HepG2 (cell line): ENCODE data around the gene SEPTIN11.

Experiments used
- HES4 ChIP-seq: sonication (generic); formaldehyde crosslinking; IDR thresholded peaks from 2 replicates; pipeline ENCODE4 v1.9.0; 2021; ENCODE audit warnings: mild to moderate bottlenecking, missing genetic modification reagents, borderline replicate concordance
- KDM5A ChIP-seq: fragments of 200-600 bp; sonication (generic); IDR thresholded peaks from 2 replicates; pipeline ENCODE4 v1.7.0; 2018; ENCODE audit warnings: antibody characterized with exemption, mild to moderate bottlenecking, low read length, borderline replicate concordance
- NBN ChIP-seq: fragments of 450-650 bp; conservative IDR thresholded peaks from 2 replicates; pipeline ENCODE4 v1.6.1; 2017
- PRPF4 ChIP-seq: fragments of 200-400 bp; formaldehyde crosslinking; IDR thresholded peaks from 2 replicates; pipeline ENCODE4 v1.6.1; 2016; ENCODE audit warnings: low read length, low read depth; ENCODE audit not compliant: poor library complexity, severe bottlenecking
- SMAD3 ChIP-seq: sonication (generic); formaldehyde crosslinking; IDR thresholded peaks from 2 replicates; pipeline ENCODE4 v1.4.0; 2020; ENCODE audit warnings: missing genetic modification reagents
- SUZ12 ChIP-seq: fragments of 150-350 bp; IDR thresholded peaks from 2 replicates; pipeline ENCODE4 v1.6.1; 2014; ENCODE audit warnings: low read depth, low read length
- TFE3 ChIP-seq: IDR thresholded peaks from 2 replicates; pipeline ENCODE4 v1.6.1; 2016
- ZNF263 ChIP-seq: sonication (generic); formaldehyde crosslinking; IDR thresholded peaks from 2 replicates; pipeline ENCODE4 v1.4.0; 2020; ENCODE audit warnings: missing genetic modification reagents
- ZNF780A ChIP-seq: sonication (generic); formaldehyde crosslinking; IDR thresholded peaks from 2 replicates; pipeline ENCODE4 v1.8.0; 2022; ENCODE audit warnings: mild to moderate bottlenecking, missing genetic modification reagents, moderate library complexity
- TF ChIP-seq, protein P1 (sequence below): sonication (generic); formaldehyde crosslinking; IDR thresholded peaks from 2 replicates; pipeline ENCODE4 v1.5.0; 2020; ENCODE audit warnings: mild to moderate bottlenecking, missing genetic modification reagents, moderate library complexity

- TF ChIP-seq, protein P1, sequence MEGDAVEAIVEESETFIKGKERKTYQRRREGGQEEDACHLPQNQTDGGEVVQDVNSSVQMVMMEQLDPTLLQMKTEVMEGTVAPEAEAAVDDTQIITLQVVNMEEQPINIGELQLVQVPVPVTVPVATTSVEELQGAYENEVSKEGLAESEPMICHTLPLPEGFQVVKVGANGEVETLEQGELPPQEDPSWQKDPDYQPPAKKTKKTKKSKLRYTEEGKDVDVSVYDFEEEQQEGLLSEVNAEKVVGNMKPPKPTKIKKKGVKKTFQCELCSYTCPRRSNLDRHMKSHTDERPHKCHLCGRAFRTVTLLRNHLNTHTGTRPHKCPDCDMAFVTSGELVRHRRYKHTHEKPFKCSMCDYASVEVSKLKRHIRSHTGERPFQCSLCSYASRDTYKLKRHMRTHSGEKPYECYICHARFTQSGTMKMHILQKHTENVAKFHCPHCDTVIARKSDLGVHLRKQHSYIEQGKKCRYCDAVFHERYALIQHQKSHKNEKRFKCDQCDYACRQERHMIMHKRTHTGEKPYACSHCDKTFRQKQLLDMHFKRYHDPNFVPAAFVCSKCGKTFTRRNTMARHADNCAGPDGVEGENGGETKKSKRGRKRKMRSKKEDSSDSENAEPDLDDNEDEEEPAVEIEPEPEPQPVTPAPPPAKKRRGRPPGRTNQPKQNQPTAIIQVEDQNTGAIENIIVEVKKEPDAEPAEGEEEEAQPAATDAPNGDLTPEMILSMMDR (CRISPR knock-in tag), result no peak
- TF ChIP-seq PRPF4 (no peak), KDM5A (no peak), NBN (no peak), ZNF263 (CRISPR knock-in tag) (peak; percentile 89), ZNF780A (CRISPR knock-in tag) (no peak), HES4 (CRISPR knock-in tag) (no peak), SUZ12 (no peak), SMAD3 (CRISPR knock-in tag) (no peak), TFE3 (no peak)
Measured at GRCh38 chr4:76950956-76951671, 1.6 kb downstream of the SEPTIN11 start.
